K562 (cell line): ENCODE measurements around the gene GINS2. TPM values are rescaled to one million over a fixed set of nuclear protein-coding genes. Genes with fewer than 3 reads are reported as not detected.

ENCODE experiments used
- ATAC-seq: fragments of 200-7000 bp; cut with Tn5 transposase; 3 replicates; pipeline ENCODE4 v1.9.1; 2020; ENCODE audit warnings: moderate library complexity
- BruUV-seq: library from RNA; stranded (reverse); fragments of 400-500 nt; replicated peaks from 2 replicates; lab custom pipeline; 2021; lab: Mats Ljungman, UMichigan
- CTCF ChIA-PET: fragments of 300-600 bp; formaldehyde crosslinking; extraction: SDS; loops from one replicate; lab custom pipeline; 2021; ENCODE audit warnings: low intra/inter-chr PET ratio; lab: Yijun Ruan, JAX
- POLR2A ChIA-PET: fragments of 300-600, 350-650 bp; sonication (Branson Sonifier 250); formaldehyde crosslinking; extraction: SDS; loops from one replicate; lab custom pipeline; 2021; ENCODE audit warnings: antibody characterized with exemption, inconsistent platforms; lab: Yijun Ruan, JAX
- DNase-seq, 4 experiments: peaks; one replicate each; pipeline versions ENCODE4 v3.0.0 to v3.0.0-alpha.2; 2011 to 2018; ENCODE audit warnings: low spot score in 3 of 4, mixed read lengths in 3 of 4; ENCODE audit errors: extremely low read depth in 1 of 4
- FAIRE-seq: peaks from 2 replicates; lab custom pipeline; 2011; peaks lifted over from hg19 to GRCh38; lab: Jason Lieb, UNC
- H2AFZ ChIP-seq: 2 replicates; pipeline ENCODE4 v1.6.0; 2011; ENCODE audit warnings: low read depth, low read length, control low read depth, inconsistent platforms
- H3K27ac ChIP-seq: fragments of 200-600 bp; 3 replicates; pipeline ENCODE4 v1.8.0; 2011; ENCODE audit warnings: low read depth, mild to moderate bottlenecking, control low read depth, inconsistent platforms, low read length, moderate library complexity, mixed read lengths; ENCODE audit errors: extremely low read depth
- H3K27me3 ChIP-seq, 2 experiments: fragments of 300-600 bp in 1 of 2; 2 replicates in 1 of 2; 3 replicates in 1 of 2; pipeline versions ENCODE4 v1.6.0 to v1.8.0; 2011; ENCODE audit warnings: inconsistent platforms in 2 of 2, low read length in 2 of 2, mild to moderate bottlenecking in 1 of 2, mixed read lengths in 1 of 2, moderate library complexity in 1 of 2; ENCODE audit not compliant: control insufficient read depth in 2 of 2, insufficient read depth in 2 of 2
- H3K36me3 ChIP-seq: fragments of 300-600 bp; 3 replicates; pipeline ENCODE4 v1.8.0; 2011; ENCODE audit warnings: mild to moderate bottlenecking, low read length, inconsistent platforms; ENCODE audit not compliant: control insufficient read depth, insufficient read depth
- H3K4me1 ChIP-seq, 2 experiments: fragments of 200-600 bp in 1 of 2; replicated peaks in 1 of 2; 2 replicates in 1 of 2; 3 replicates in 1 of 2; pipeline versions ENCODE4 v1.5.1 to v1.8.0; 2011; ENCODE audit warnings: inconsistent platforms in 2 of 2, low read length in 2 of 2, mild to moderate bottlenecking in 1 of 2, mixed read lengths in 1 of 2, moderate library complexity in 1 of 2; ENCODE audit not compliant: control insufficient read depth in 2 of 2, insufficient read depth in 2 of 2
- H3K4me2 ChIP-seq: 2 replicates; pipeline ENCODE4 v1.6.1; 2011; ENCODE audit warnings: low read length, control low read depth, inconsistent platforms, mixed read lengths; ENCODE audit not compliant: insufficient read depth
- H3K4me3 ChIP-seq: fragments of 200-600 bp; sonication (generic), shearing (Covaris generic); 2 replicates; pipeline ENCODE4 v1.5.1; 2016; ENCODE audit warnings: control low read depth, inconsistent platforms
- H3K79me2 ChIP-seq: fragments of 200-600 bp; 3 replicates; pipeline ENCODE4 v1.8.0; 2011; ENCODE audit warnings: low read length, inconsistent platforms; ENCODE audit not compliant: control insufficient read depth, insufficient read depth
- H3K9ac ChIP-seq, 2 experiments: 2 replicates each; pipeline versions ENCODE4 v1.6.0 to v1.6.1; 2011; ENCODE audit warnings: low read depth in 2 of 2, low read length in 2 of 2, control low read depth in 1 of 2, inconsistent platforms in 1 of 2, mild to moderate bottlenecking in 1 of 2, mixed read lengths in 1 of 2; ENCODE audit not compliant: insufficient read depth in 1 of 2
- H3K9me1 ChIP-seq: one replicate; pipeline ENCODE4 v1.6.0; 2011; ENCODE audit warnings: inconsistent platforms, mild to moderate bottlenecking, low read length, moderate library complexity; ENCODE audit not compliant: control insufficient read depth, insufficient read depth
- H3K9me3 ChIP-seq: replicated peaks from 2 replicates; pipeline ENCODE4 v1.5.1; 2011; ENCODE audit warnings: low read depth, low read length, inconsistent platforms; ENCODE audit not compliant: control insufficient read depth, insufficient read depth
- H4K20me1 ChIP-seq: replicated peaks from 2 replicates; pipeline ENCODE4 v1.6.1; 2011; ENCODE audit warnings: low read length, inconsistent platforms, mixed read lengths; ENCODE audit not compliant: control insufficient read depth, insufficient read depth
- ARHGAP35 ChIP-seq: fragments of 450-650 bp; IDR thresholded peaks from 2 replicates; pipeline ENCODE4 v1.6.1; 2018; ENCODE audit not compliant: partially characterized antibody
- CXXC5 ChIP-seq: fragments of 250-450 bp; sonication (Bioruptor Pico); IDR thresholded peaks from 2 replicates; pipeline ENCODE4 v1.8.0; 2022; ENCODE audit warnings: inconsistent platforms, mild to moderate bottlenecking, moderate library complexity
- EP400 ChIP-seq: fragments of 450-650 bp; IDR thresholded peaks from 2 replicates; pipeline ENCODE4 v1.6.1; 2017; ENCODE audit warnings: antibody characterized with exemption, mild to moderate bottlenecking, moderate library complexity
- FUS ChIP-seq: fragments of 200-400 bp; formaldehyde crosslinking; optimal IDR thresholded peaks from 2 replicates; pipeline ENCODE3; 2017; ENCODE audit warnings: low read depth, low read length
- MEIS2 ChIP-seq: fragments of 450-650 bp; IDR thresholded peaks from 2 replicates; pipeline ENCODE4 v1.6.1; 2014; ENCODE audit warnings: mild to moderate bottlenecking; ENCODE audit not compliant: partially characterized antibody
- PML ChIP-seq: IDR thresholded peaks from 2 replicates; pipeline ENCODE4 v1.6.1; 2012; ENCODE audit warnings: low read length, inconsistent platforms
- RBM14 ChIP-seq: fragments of 200-400 bp; formaldehyde crosslinking; IDR thresholded peaks from 2 replicates; pipeline ENCODE4 v1.6.1; 2018; ENCODE audit warnings: low read depth, mild to moderate bottlenecking, low read length, moderate library complexity, borderline replicate concordance; ENCODE audit not compliant: insufficient read depth
- RBM22 ChIP-seq: fragments of 200-400 bp; formaldehyde crosslinking; IDR thresholded peaks from 2 replicates; pipeline ENCODE4 v1.6.1; 2018; ENCODE audit warnings: low read length, low read depth; ENCODE audit not compliant: poor library complexity, severe bottlenecking
- RBM34 ChIP-seq: fragments of 200-400 bp; formaldehyde crosslinking; IDR thresholded peaks from 2 replicates; pipeline ENCODE4 v1.6.1; 2018; ENCODE audit warnings: low read length, borderline replicate concordance; ENCODE audit not compliant: insufficient read depth
- SOX6 ChIP-seq: fragments of 450-650 bp; IDR thresholded peaks from 2 replicates; pipeline ENCODE4 v1.6.1; 2014; ENCODE audit warnings: mild to moderate bottlenecking
- SRSF3 ChIP-seq: fragments of 200-400 bp; formaldehyde crosslinking; IDR thresholded peaks from 2 replicates; pipeline ENCODE4 v1.6.1; 2016; ENCODE audit warnings: mild to moderate bottlenecking, low read length, moderate library complexity; ENCODE audit not compliant: insufficient read depth
- STAT5B ChIP-seq: fragments of 250-450 bp; sonication (Bioruptor Pico); IDR thresholded peaks from 2 replicates; pipeline ENCODE4 v1.8.0; 2021; ENCODE audit warnings: mild to moderate bottlenecking, inconsistent platforms
- ZFPM2 ChIP-seq: fragments of 250-450 bp; sonication (Bioruptor Pico); IDR thresholded peaks from 2 replicates; pipeline ENCODE4 v1.5.1; 2022; ENCODE audit warnings: mild to moderate bottlenecking
- ZNF140 ChIP-seq: fragments of 250-450 bp; sonication (Bioruptor Pico); IDR thresholded peaks from 2 replicates; pipeline ENCODE4 v1.8.0; 2021; ENCODE audit warnings: moderate library complexity, mild to moderate bottlenecking, inconsistent platforms
- ZNF3 ChIP-seq: fragments of 250-450 bp; sonication (Bioruptor Pico); IDR thresholded peaks from 2 replicates; pipeline ENCODE4 v1.5.0; 2021; ENCODE audit warnings: mild to moderate bottlenecking, moderate library complexity
- WGBS: fragments of 100-300 bp; shearing (Covaris generic); methylation state at CpG from one replicate; pipeline ENCODE4 v1.1.6; 2016; ENCODE audit warnings: low coverage, mixed read lengths; ENCODE audit not compliant: insufficient coverage; ENCODE audit errors: missing lambda C conversion rate; 5-methylcytosine and 5-hydroxymethylcytosine counted together
- in situ Hi-C: fragments of 300-500 bp; cut with MboI; formaldehyde crosslinking; loops from 4 replicates; pipeline ENCODE4 v1.15.0; 2018; ENCODE audit warnings: inconsistent platforms, mixed read lengths
- intact Hi-C: fragments of 100-400 bp; cut with micrococcal nuclease; formaldehyde crosslinking; loops from 2 replicates; pipeline ENCODE4 v1.14.2; 2022
- polyA plus RNA-seq, 8 experiments: library from polyadenylated mRNA; depleted of rRNA in 4 of 8; stranded (reverse) in 5 of 8; unstranded in 3 of 8; fragments of >200 nt; fragmentation: Nextera tagmentation in 2 of 8; fragmentation: Illumina TruSeq in 1 of 8; extraction: Ambion mirVana in 2 of 8; extraction: Trizol in 1 of 8; gene quantifications; 2 replicates each; pipeline versions ENCODE4 v1.2.1 to v1.2.3, GENCODE V29; 2011 to 2014; ENCODE audit warnings: inconsistent platforms in 1 of 8, missing spikeins in 1 of 8
- total RNA-seq, 7 experiments: library from RNA; depleted of rRNA in 6 of 7; stranded (reverse); fragments of >200 nt in 6 of 7; fragmentation: Illumina TruSeq in 2 of 7; extraction: Trizol in 2 of 7; gene quantifications; 2 replicates each; pipeline versions ENCODE4 v1.2.1 to v1.2.3, GENCODE V29; 2011 to 2021; ENCODE audit warnings: low replicate concordance in 1 of 7
- TF ChIP-seq, protein P1 (sequence below): fragments of 250-450 bp; sonication (Bioruptor Pico); IDR thresholded peaks from 2 replicates; pipeline ENCODE4 v1.5.0; 2021; ENCODE audit warnings: mild to moderate bottlenecking, borderline replicate concordance
- TF ChIP-seq, protein P2 (sequence below), 2 experiments: IDR thresholded peaks in 1 of 2; conservative IDR thresholded peaks in 1 of 2; 2 replicates each; pipeline ENCODE4 v1.6.1; 2016; ENCODE audit warnings: low read depth in 2 of 2, mild to moderate bottlenecking in 1 of 2, missing compliant biosample characterization in 1 of 2, missing genetic modification characterization in 1 of 2, moderate library complexity in 1 of 2

The GINS2 gene
- total and polyA plus RNA-seq, 9 of the 15 experiments (the other 6 are each of a cell fraction or from before 2014, with no cell fraction given), result 40.4 to 76.2 (median 44.6) TPM

GRCh38 chr16:85733155-85733838 is 44.5 kb upstream of the GINS2 start:
- POLR2A ChIA-PET, result interaction anchor here (0.6 to 0.9 kb wide), 3 partner anchors 8 to 45 kb away, joined by 3 to 4 read pairs (median 4); no protein-coding TSS in a partner anchor
- Histone ChIP-seq H3K4me3 (no peak overlapping the region), H3K27ac (no peak overlapping the region), H3K9ac (no peak overlapping the region), H3K9me1 (peaks cover 2% of the 10 kb centered on the region), H2AFZ (peak overlapping the region; percentile 49), H3K9me3 (no peaks in the 10 kb centered on the region), H3K27me3 (peaks cover 7 to 49% of the 10 kb centered on the region in 2 experiments; a peak in 3 of 5 replicates), H3K36me3 (no peaks in the 10 kb centered on the region), H3K79me2 (no peaks in the 10 kb centered on the region), H3K4me2 (peak overlapping the region; percentile 48), H4K20me1 (peaks cover 8% of the 10 kb centered on the region), H3K4me1 (peaks cover 2 to 19% of the 10 kb centered on the region in 2 experiments; a peak in 4 of 5 replicates)
- peak; percentile 69 for FAIRE-seq
- 17% methylated on average over 13 of the region's 13 CpGs for WGBS
- ATAC-seq, result peak; percentile 48
- CTCF ChIA-PET, result no interaction called here
- in situ Hi-C loops, result no loop called here
- no peak for DNase-seq
- intact Hi-C loops, result no loop called here
- BruUV-seq, result no TSS peak
- TF ChIP-seq, protein P1, sequence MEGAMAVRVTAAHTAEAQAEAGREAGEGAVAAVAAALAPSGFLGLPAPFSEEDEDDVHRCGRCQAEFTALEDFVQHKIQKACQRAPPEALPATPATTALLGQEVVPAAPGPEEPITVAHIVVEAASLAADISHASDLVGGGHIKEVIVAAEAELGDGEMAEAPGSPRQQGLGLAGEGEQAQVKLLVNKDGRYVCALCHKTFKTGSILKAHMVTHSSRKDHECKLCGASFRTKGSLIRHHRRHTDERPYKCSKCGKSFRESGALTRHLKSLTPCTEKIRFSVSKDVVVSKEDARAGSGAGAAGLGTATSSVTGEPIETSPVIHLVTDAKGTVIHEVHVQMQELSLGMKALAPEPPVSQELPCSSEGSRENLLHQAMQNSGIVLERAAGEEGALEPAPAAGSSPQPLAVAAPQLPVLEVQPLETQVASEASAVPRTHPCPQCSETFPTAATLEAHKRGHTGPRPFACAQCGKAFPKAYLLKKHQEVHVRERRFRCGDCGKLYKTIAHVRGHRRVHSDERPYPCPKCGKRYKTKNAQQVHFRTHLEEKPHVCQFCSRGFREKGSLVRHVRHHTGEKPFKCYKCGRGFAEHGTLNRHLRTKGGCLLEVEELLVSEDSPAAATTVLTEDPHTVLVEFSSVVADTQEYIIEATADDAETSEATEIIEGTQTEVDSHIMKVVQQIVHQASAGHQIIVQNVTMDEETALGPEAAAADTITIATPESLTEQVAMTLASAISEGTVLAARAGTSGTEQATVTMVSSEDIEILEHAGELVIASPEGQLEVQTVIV (CRISPR knock-in tag), result no peak
- TF ChIP-seq SRSF3 (no peak), MEIS2 (no peak), CXXC5 (CRISPR knock-in tag) (0 out of 2 replicates have a peak, but pooled peaks have one; percentile 18), FUS (no peak), RBM14 (no peak), RBM22 (no peak), PML (no peak), STAT5B (CRISPR knock-in tag) (no peak), ZNF140 (no peak), EP400 (peak; percentile 45; the same call in 1 of the 2 replicates), ARHGAP35 (no peak), SOX6 (no peak), ZFPM2 (no peak), RBM34 (no peak), ZNF3 (CRISPR knock-in tag) (peak; percentile 91)
- TF ChIP-seq, protein P2, sequence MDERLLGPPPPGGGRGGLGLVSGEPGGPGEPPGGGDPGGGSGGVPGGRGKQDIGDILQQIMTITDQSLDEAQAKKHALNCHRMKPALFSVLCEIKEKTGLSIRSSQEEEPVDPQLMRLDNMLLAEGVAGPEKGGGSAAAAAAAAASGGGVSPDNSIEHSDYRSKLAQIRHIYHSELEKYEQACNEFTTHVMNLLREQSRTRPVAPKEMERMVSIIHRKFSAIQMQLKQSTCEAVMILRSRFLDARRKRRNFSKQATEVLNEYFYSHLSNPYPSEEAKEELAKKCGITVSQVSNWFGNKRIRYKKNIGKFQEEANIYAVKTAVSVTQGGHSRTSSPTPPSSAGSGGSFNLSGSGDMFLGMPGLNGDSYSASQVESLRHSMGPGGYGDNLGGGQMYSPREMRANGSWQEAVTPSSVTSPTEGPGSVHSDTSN (CRISPR knock-in tag; IDR thresholded peaks at IDR 0.05; ENCODE audit: low read depth), result no peak
- TF ChIP-seq, protein P2 (tag; conservative IDR thresholded peaks at IDR 0.05; ENCODE audit: low read depth), result no peak
